GM12874 (cell line): ENCODE results near the gene EIF3L.

Experiments used
- TF ChIP-seq, protein P1 (sequence below): IDR thresholded peaks from 2 replicates; pipeline ENCODE4 v1.5.1; 2011; ENCODE audit warnings: low read depth, mild to moderate bottlenecking, control low read depth, low read length, moderate library complexity; ENCODE audit not compliant: insufficient read depth

EIF3L gene

DNA sequence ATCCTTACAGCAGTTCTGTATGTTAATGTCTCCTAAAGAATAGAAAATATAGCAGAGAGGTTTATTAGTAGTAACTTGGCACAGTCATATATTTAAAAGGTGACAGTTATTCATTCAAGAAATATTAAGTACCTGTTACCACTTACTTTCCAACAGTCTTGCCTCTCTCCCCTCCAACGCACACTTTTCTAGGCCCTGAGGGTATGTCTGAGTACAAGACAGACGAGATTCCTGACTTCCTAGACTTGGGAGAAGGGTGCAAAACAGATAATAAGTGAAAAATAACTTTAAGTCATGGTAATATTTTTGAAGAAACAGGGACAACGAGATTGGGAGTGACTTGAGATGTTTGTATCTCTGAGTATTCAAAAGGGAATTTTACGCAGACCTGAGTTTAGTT is 1.6 kb downstream of the EIF3L start:
- TF ChIP-seq, protein P1, sequence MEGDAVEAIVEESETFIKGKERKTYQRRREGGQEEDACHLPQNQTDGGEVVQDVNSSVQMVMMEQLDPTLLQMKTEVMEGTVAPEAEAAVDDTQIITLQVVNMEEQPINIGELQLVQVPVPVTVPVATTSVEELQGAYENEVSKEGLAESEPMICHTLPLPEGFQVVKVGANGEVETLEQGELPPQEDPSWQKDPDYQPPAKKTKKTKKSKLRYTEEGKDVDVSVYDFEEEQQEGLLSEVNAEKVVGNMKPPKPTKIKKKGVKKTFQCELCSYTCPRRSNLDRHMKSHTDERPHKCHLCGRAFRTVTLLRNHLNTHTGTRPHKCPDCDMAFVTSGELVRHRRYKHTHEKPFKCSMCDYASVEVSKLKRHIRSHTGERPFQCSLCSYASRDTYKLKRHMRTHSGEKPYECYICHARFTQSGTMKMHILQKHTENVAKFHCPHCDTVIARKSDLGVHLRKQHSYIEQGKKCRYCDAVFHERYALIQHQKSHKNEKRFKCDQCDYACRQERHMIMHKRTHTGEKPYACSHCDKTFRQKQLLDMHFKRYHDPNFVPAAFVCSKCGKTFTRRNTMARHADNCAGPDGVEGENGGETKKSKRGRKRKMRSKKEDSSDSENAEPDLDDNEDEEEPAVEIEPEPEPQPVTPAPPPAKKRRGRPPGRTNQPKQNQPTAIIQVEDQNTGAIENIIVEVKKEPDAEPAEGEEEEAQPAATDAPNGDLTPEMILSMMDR = no peak

DNA sequence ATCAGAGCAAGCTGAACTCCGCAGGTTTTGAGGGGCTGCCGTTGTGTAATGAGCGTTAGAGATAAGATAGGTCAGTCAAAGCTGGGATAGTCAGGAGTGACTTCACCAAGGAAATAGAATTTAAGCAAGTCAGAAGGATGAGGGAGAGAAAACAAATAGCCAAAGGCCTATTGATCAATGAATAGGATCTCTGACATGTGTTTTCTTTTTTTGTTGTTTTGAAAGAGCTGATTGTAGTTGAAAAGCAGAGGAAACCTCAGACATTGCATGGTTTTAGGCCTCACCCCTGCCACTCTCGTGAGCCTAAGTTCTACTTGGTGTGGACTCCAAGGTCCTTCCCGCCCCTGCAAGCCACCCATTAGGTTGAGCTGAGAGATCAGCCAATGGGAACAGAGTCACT is 3.2 kb downstream of the EIF3L start:
- TF ChIP-seq, protein P1 = no peak

DNA sequence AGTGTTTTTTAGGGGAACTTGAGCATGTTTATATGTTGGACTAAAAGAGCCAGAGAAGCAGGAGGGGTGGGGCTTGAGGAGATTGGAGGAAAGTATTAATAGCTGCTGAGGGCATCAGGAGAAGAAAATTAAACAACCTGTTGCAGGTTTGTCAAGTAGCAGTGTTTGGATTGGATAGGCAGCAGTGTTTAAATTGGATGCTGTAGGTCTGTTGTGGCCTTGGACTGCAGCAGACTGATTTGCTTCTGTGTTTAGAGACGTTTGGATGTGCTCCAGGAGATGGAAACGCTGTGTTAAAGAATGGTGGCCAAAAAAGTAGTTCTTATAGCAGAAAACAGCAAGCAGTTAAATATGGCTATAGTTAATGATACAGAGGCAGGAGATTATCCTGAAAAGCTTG is 5.7 kb downstream of the EIF3L start:
- TF ChIP-seq, protein P1 = no peak

DNA sequence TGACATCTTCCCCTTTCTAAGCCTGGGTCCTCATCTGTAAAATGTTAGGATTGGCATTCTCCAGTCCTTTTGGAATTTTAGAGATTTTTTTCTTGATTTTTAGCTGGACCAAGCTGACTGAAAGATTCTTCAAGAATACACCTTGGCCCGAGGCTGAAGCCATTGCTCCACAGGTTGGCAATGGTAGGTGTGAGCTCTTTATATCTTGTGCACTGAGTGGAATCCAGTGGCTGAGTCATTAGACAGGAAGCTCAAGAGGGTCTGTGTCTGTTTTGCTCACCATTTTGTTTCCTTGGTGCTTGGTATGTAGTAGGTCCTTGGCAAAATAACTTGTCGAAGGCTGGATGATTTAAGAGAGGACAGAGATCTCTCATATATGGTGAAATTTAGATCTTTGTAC is 6.2 kb downstream of the EIF3L start:
- TF ChIP-seq, protein P1 = no peak

DNA sequence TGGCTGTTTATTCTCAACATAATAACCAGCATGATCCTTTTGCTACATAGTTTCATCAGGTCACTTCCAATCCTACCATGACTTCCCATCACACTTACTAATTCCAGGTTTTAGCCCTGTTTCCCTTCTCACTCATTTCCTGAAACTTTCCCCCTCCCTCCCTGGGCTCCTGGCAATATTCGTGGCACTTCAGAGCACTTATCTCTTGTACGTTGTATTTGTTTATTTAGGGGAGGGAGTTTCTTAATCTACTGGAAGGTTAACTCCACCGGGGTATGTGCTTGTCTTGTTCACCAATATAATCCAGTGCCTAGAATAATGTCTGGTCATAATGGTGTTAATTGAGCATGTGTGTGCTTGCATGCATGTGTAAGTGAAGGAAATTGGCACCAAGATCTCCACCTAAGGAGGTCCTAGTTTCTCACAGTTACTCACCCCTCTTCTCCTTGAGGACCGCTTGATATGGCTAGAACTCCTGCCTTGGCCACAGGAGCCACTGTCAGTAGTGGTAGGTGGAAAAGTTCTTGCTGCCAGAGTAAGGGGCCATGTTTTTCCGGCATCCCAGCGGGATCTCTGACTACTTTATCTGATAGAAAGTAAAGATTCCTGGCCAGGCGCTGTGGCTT is 11.7 kb downstream of the EIF3L start:
- TF ChIP-seq, protein P1 = no peak

DNA sequence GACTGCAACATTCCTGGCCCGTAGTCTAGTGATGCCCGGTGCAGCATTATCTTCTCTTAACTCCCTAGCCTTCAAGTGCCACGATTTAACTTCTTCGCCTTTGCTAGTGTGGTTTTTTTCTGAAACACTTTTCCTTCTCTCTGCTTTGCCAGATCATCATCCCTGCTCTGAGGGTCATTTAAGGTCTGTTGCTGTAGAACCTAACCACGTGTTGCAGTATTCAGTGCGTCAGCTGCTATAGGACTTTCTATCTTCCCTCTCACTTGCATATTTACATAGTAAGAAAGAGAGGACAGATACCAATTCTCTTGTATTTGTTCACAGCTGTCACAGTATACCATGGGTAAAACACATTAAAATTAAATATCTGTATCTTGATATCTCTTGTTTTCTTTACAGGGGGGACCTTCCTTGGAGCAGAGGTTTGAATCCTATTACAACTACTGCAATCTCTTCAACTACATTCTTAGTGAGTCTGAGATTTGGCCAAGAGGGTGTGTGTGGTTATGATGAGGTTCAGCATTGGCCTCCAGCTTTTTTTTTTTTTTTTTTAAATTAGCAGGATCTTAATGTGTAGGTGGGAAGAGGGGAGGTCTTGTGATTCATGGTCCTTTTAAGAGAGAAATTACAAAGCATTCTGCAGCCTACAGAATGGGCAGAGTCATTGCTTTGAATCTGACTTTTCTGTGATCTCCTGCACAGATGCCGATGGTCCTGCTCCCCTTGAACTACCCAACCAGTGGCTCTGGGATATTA is 13.5 kb downstream of the EIF3L start:
- TF ChIP-seq, protein P1 = no peak

DNA sequence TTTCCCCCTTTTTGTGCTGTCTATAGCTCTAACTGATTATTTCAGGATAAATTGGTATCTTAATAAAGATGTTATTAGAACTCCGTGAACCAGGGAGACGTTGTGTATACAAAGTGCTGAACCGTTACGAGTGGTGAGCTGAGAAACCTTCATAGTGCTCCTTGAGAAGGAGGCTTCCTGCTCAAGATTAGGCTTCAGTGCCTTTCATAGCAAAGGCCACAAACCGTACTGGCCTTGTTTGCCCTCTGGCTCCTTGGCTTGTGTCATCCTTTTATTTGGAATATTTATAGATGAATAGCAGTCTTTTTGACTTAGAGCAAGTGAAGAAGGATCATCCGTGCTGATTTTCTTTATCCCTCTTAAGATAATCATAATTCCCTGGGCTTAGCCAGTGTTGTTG is 16.3 kb downstream of the EIF3L start:
- TF ChIP-seq, protein P1 = no peak
